ENCODE results near the gene TTC16.
"Not testable (repeated sequence)": the region's sequence is repeated elsewhere in the genome, so short reads cannot be mapped to it uniquely, and the experiment has no call there.

The TTC16 gene

DNA sequence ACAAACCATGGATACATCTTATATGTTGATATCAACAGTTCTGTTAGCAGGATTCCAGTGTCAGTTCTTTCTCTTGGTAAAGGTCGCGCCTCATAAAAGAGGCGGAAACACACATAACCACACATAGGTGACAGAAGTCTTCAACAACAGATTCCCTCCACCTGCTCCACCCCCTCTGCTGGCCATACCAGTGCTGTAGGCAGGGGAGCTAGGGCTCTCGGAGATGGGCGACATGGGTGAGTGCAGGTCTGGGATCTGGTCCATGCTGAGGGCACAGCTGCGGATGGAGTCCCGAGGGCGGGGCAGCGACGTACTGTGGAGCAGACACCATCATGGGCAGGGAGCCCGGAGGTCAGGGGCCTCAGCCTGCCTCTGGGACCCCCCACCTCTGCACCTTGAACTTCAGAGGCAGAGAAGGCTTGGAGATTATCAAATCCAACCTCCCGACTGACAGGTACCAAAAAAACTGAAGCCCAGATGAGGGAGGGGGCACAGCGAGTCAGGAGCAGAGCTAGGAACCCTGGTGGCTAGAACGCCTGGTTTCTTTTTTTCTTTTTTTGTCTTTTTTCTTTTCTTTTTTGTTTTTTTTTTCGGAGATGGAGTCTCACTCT lies 31.2 kb downstream of the TTC16 start:
- DNase-seq = no peak

DNA sequence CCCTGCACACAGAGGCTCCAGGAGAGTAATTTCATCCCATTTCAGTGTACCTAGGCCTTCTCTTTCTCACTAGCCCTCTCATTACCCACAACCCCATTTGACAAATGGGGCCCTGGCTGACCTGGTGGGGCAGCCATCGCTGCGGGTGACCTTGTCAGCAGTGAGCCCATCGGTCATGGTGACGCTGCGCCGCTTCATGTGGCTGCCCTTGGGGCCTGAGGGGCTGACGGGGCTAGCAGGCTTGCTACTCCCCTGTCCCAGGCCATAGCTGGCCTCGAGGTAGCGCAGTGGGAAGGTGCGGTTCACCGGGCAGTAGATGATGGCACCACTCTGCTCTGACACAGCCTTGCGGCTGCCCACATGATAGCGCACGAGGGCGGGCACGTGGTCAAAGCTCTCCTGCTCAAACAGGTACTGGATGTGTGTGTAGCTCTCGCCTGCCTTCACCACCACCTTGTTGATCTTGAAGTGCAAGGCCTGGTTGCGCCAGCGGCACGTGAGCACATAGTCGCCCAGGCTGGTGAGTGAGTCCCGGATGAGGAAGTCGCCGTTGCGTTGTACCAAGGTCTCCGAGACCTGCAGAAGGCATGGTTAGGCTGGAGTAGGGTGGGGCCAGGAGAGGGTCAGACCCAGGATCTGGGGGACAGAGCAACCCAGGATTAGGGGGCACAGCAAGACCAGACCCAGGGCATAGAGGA lies 33.4 kb downstream of the TTC16 start:
- no peak for DNase-seq

DNA sequence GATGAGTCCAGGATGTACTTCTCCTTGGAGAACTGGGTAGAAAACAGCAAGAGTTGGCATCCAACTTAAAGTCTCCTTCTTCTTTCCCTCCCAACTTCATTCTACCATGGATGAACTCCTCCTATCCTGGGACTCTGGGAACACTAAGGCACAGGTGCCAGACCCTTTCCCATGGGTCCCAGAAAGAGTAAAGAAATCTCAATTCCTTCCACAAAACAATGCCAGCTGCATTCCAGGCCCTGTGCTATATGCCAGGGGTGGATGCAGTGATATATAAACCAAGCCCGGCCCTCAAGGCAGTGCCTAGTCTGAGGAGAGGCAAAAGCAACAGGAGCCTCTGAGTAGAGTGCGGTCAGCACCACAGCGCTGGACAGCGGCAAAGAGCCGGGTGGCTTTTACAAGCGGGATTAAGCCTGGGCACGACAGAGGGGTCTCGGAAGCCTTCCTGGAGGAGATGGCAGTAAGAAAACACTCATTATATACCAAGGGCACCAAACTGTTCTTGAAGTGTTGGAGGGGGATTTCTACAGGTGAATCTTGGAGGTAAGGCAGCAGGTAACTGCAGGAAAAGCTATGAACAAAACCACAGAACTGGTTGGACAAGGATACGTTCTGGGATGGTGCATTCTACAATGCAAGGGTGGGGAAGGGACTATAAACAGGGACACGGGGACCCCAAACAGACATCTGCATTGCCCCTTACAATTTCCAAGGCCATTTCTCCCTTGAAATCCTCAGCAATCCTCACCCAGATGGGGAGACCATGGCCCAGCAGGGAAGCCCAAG lies 35.6 kb downstream of the TTC16 start:
- DNase-seq = no peak

DNA sequence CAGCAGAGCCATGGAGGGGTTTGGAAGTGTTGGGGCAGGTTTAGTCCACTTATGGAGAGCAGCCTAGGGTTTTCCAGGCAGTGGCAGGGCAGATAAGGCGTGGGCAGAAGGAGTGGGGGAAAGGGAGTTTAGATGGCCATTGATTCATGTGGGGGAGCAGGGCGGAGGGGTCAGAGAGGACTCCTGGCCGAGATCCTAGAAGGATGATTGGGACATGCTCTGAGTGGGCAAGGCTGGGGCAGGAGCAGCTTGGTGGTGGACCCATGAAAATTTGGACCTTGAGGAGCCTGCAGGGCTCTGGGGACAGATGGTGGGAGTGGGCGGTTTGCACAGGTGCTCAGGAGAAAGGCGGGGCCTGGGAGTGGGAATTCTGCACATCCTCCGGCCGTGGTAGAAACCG lies 37.3 kb downstream of the TTC16 start:
- DNase-seq = no peak

DNA sequence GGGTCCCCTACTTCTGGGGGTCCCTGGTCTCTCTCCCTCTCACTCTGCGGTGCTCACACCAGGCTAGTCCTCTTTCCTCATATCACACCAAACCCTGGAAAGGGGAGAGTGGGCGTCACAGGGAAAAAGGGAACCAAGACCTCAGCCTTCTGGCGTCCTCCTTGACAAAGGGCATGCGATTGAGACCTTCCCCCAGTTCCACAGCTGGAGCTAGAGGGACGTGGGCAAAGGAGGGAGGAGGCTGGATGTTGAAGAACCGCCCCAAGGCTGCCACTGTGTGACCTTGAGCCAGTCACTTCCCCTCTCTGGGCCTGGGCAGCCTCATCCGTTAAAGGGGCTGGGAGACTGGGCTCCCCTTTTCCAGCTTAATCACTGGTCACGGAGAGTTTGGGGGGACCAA lies 37.7 kb downstream of the TTC16 start:
- no peak for DNase-seq

DNA sequence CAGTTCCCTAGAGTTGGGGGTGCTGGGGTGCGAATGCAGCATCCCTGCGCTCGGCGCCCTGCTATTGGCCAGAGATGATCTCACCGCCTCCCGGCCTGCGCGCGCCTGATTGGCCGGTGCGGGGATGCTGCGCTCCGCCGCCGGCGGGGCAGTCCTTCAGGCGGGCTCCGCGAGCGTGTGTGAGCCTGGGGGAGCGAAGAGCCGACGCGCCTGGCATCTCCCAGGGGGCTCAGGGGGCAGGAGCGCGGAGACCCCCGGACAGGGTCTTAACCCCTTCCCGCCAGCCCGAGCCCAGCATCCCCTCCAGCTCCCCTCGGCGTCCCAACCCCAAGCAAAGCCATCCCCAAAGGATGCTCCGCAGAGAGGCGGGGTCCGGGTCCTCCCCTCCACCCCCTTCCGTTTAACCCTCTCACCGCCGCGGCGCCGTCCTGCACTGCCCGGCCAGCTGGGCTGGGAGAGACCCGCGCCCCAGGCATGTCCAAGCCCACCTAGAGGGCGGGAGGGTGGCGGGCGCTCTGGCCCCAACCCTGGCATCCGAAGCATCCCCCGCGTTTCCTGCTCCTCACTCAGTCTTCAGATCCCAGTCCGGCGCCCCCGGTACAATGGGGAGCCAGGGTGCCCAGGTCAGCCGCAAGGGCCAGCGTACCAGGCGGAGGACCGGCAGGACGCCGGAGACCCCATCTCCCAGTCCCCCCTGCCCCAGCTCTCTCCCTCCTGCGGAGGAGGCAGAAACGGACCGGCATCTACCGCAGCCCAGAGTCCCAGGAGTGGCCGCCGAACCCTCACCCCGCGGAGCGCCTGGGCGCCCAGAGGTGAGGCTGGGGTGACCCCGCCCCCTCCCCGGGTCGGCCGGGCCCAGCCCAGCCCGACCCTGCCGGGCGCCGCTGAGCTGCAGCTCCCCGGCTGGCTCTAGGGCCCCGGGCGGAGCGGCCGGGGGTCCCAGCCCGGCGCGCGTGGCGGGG lies 38.5 kb downstream of the TTC16 start:
- DNase-seq = no peak

DNA sequence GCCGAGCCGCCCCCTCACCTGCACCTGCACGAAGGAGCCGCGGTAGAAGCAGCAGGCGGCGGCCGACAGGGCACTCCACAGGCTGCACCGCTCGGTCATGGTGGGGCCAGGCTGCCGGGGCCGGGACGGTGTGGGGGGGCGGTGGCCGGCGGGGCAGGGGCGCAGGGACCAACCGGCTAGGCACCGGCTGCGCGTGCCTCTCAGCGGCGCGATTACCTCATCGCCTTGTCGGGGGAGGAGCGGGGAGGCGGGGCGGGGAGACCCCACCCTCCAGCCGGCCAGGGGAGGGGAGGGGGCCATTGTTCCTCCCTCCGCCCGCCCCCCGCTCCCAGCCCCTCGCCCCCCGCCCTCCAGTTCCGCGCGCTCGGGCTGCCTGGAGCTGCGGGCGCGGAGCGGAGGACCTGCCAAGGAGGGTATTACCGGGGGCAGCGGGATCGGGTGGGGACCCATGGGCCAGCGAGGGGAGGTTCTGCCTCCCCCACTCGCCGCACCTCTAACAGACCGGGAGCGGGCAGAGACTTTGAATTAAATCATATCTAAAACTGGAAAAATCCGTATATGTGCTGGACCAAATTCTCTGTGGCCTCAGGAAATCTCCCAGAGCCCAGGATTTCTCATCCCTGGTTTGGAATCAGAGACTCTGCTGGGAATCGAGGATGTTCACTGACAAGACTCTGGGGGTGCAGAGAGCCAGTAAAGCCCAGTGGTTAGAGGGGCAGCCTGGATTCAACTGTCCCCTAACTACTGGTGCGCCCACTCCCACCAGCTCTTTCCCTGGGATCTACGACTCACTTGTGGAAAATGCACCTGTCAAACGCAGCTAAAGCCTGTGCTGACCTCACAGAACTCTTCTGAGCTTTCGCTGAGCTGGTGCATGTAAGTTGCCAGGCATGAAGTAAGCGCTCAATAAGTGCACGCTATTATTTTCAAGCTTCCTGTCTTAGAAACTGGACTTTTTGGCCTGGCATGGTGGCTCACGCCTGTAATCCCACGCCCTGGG lies 39.5 kb downstream of the TTC16 start:
- DNase-seq = no peak

DNA sequence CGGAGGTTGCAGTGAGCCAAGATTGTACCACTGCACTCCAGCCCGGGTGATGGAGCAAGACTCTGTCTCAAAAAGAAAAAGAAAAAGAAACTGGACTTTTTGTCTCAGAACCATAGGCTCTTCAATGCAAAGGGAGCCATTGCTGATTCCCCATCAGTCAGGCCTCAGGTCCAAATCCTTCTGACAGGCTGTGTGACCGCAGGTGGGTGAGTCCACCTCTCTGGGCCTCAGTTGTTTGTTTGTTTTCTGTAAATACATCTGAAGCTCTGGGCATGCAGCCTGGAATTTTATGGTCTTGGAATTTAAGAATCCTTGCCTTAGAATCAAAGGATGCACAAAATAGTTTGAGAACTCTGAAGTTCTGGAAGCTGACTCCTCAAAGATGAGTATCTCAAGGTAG lies 40.4 kb downstream of the TTC16 start:
- no peak for DNase-seq

DNA sequence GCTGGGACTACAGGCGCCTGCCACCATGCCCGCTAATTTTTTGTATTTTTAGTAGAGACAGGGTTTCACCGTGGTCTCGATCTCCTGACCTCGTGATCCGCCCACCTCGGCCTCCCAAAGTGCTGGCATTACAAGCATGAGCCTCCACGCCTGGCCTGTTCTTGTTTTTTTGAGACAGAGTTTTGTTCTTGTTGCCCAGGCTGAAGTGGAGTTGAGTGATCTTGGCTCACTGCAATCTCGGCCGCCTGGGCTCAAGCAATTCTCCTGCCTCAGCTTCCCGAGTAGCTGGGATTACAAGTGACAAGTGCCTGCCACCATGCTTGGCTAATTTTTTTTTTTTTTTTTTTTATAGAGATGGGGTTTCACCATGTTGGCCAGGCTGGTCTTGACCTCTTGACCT lies 40.9 kb downstream of the TTC16 start:
- not testable (repeated sequence) for DNase-seq

DNA sequence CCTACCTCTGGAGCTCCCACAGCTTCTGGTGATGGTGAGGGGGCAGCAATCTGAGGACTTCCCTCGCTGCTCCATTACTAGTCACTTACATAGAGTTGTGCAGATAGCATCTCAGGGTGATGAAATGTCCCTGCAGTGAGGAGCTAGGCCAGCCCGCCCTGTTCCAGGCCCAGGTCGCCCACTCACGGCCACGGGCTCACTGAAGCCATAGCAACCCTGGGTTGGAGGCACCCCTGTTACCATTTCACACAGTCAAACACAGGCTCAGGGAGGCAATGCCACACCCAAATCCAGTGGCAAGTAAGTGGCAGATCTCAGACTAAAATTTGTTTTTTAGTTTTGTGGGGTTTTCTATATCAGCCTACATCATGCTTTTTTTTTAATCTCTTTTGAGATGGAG lies 43.0 kb downstream of the TTC16 start:
- DNase-seq = no peak

DNA sequence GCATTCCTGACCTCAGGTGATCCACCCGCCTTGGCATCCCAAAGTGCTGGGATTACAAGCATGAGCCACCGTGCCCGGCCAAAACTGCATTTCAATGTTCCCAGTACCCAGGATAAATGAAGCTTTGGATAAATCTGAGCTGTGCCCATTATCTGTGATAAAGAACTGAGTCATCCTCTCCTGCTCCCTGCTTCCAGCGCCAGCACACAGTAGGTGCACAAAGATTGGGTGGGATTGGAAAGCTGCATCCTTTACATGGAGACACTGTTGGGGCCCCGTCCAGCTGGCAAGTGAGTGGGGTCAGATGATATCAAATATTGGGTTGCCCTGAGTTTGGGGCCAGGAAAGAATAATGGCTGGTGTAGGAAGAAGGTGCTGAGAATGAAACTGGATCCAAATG lies 45.2 kb downstream of the TTC16 start:
- no peak for DNase-seq

DNA sequence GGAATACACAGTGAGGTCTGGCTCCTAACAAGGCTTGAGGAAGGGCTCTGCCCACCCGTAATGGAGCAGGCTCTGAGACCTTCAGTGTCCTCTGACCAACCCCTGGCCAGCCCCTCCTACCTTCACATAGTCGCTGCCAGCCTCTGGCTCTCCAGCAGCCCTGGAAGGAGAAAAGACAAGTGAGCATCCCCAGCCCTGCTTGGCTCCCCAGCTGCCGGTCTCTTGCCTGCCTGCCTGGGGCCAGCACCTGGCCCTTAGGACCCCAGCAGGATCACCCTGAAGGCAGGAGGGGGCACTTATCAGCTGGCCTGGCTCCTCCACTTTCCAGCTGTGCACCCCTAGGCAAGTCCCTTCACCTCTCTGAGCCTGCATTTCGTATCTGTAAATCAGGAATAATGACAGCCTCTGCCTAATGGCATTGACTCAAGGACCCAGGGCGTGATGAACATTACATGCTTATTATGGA lies 45.6 kb downstream of the TTC16 start:
- DNase-seq = no peak

DNA sequence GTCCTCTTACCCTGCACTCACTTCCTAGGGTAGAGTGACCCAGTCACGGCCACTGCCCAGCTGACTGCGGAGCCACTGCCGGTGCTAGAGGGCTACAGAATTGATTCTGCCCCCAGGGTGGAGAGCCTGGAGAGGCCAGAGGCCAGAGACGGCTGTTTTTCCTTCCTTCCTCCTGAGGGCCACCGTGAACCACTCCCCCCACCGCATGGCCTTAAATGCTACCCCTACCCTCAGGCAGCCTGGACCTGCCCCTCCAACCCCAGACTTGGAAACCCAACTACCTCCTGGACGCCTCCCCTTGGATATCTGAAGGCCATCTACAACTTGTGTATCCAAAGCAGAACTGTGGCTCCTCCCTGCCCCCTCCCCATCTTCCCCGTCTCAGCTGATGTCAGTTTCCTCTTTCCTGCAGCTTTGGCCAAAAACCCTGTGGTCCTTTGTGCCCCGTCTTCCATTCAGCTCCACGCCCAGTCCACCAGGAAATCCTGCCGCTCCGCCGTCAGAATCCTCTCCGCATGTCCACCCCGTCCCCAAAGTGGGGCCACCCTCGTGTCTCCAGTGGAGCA lies 46.3 kb downstream of the TTC16 start:
- no peak for DNase-seq

DNA sequence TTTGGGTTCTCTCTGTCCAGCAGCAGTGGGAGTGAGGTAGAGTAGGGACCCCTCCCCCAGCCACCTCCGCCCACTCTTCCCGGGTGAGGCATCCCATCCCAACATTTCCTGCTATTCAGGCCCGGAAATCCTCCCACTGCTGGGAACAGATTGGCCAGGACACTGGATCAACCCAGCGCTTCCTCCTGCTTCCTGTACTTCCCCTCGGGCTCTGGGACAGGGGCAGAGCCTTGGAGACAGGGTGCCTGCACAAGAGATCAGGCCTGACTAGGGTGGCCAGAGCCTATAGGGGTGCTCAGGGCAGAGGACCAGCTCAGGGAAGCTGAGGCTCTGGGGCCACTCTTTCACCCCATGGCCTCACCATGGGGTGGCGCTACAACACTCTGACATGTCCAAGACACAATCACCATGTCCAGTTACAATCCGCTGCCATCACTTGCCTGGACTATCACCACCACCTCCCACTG lies 48.1 kb downstream of the TTC16 start:
- no peak for DNase-seq

DNA sequence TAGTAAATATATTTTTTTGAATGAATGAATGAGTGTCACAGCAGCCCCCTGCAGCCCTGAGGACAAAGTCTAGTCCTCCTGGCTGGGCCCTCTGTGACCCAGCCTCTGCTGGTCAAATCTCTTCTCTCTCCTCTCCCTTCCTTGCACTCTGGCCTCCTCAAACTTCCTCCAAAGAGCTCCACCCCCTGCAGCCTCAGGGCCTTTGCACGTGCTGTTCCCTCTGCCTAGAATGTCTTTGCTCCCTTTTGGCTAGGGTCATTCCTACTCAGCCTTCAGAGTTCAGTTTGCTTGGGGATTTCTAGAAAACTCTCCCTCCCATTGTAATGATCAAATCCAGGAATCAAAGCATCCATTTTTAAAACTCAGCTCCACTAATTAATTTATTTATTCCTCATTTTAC lies 49.5 kb downstream of the TTC16 start:
- DNase-seq = no peak

DNA sequence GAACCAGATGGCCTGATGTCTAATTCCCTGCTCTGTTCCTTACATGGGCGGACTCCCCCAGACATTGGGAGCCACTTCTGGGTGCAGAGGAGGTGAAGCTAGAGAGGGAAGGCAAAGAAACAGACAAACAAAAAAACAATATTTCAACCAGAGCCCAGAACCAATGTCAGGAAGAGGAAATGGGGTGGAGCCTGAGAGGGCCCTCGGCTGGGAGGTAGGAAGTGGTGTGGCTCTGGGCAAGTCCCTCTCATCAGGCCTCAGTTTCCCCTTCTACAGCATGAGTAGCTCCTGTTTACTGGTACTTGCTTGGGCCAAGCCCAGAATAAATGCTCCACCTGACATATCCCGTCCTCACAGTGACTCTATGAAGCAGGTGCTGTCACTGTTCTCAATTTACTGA lies 51.5 kb downstream of the TTC16 start:
- DNase-seq = no peak

DNA sequence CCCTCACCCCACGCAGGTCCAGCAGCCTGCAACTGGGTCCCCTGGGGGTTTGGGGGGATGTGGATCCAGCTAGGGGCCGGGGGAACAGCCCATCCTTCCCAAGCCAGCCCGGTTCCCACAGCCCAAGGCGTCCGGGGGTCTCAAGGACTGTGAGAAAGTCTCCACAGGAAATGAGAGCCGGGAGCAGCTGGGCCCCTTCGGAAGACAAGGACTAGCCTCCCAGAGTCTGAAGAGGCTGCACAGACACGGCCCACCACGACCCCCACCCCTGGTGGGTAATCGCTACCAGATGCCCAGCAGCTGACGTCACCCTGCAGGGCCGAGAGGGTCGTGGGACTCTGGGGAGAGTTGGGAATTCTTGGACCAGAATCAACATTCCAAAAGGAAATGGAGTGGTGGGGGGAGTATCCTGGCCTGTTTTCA lies 52.0 kb downstream of the TTC16 start:
- no peak for DNase-seq

DNA sequence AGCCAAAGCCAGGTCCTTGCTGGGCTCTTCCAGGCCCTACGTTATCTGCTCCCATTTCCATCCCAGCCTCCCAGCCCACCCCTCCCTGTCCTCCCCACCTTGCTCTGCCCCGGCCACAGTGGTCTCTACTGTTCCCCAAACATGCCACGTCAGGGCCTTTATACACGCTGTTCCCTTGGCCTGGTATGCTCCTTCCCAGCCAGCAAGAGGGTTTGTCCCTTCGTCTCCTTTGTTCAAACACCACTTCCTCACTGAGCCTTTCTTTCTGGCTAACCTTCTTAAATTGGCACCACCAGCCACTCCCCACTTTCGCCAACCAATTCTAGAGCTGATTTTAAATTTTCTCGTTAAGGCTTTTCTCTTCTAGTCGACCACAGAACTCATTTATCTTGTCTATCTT lies 52.8 kb downstream of the TTC16 start:
- DNase-seq = no peak

DNA sequence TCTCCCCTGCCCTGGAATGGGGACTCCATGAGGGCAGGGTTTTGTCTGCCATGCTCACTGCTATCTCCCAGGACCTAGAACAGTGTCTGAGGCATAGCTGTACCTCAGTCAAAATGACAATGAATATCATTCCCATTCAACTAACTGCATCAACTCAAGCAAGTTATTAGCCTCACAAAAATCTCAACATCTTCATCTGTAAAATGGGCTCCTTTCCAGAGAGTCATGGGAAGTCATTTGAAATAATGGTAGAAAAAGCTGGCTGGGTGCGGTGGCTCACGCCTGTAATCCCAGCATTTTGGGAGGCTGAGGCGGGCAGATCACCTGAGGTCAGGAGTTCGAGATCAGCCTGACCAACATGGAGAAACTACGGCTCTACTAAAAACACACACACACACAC lies 53.2 kb downstream of the TTC16 start:
- DNase-seq = no peak

DNA sequence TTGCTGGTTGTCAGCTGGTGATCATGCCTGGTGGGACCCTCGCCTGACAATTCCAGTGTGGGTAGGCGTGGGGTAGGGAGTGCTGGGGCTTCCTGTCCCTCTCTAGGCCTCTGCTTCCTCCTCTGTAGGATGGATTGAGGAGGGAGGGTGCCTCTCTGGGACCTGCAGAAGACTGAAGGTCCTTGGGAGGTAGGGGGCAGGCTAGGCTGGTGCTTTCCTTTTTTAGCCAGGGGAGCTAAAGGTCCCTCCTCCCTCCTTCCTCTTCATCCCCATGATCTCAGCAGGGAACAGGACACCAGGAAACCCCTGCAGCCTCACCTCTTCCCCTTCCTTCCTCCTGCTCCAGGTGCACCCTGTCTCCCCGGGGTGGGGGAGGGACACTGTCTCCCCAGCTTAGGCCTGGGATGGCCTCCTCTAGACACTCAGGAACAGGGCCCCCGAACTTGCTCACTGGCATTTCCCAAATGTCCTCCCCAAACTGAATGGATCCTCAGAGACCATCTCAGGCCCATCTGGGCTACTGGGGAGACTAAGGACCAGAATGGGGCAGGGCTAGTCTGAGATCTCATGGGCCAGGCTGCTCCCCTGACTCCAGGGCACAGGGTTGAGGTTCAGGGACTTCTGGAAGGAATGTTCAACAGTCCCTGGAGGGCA lies 54.2 kb downstream of the TTC16 start:
- DNase-seq = no peak

DNA sequence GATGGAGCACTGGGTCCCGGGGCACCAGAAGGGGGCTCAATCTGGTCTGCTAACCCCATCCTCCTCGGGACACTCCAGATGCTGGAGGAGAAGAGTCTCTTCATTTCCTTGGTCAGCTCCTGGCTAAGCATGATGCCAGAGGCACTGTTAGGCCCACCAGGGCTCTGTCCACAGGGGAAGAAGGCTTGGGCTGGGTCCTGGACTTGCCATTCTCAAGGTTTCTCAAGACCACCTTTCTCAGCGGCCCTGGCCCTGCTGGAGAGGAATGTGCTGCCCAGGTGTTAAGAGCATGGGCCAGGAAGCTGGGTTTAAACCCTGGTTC lies 54.7 kb downstream of the TTC16 start:
- no peak for DNase-seq

Data from amniotic stem cell (primary cell).